Ovary (tissue), 3 donors: ENCODE measurements around the gene TM9SF3.

Experiments
- CTCF ChIP-seq, 3 donors: fragments of 450-650 bp in 2 of 3; fragments of 200-600 bp in 1 of 3; IDR thresholded peaks; one replicate each; pipeline versions ENCODE4 v1.5.1 to v1.8.0; 2016 to 2022; ENCODE audit warnings: antibody characterized with exemption in 3 of 3, mild to moderate bottlenecking in 1 of 3
- EP300 ChIP-seq: sonication (generic); formaldehyde crosslinking; IDR thresholded peaks from one replicate; pipeline ENCODE4 v1.6.1; 2017; ENCODE audit warnings: antibody characterized with exemption
- POLR2A ChIP-seq: fragments of 450-650 bp; IDR thresholded peaks from one replicate; pipeline ENCODE4 v1.6.1; 2017; ENCODE audit warnings: antibody characterized with exemption, mild to moderate bottlenecking, moderate library complexity
- donor health status: DM: no; HTN: no; CAD: no.

GRCh38 chr10:96613576-96613975 lies 26.8 kb upstream of the TM9SF3 start:
- TF ChIP-seq CTCF (IDR thresholded peaks at IDR 0.05) (no peak), EP300 (no peak), POLR2A (no peak)
